GM19025 (cell line): Measurements from ENCODE around the gene COL4A1.

ENCODE experiments used
- ATAC-seq: cut with Tn5 transposase; IDR thresholded peaks from one replicate; pipeline ENCODE4 v1.9.1; 2021; ENCODE audit warnings: mild to moderate bottlenecking, low read depth, moderate library complexity; ENCODE audit not compliant: unreplicated experiment

The COL4A1 gene

GRCh38 chr13:110179857-110180147 is 127.2 kb downstream of the COL4A1 start:
- no peak for ATAC-seq

- ATAC-seq = no peak
Observed at GRCh38 chr13:110179116-110179856, 127.7 kb downstream of the COL4A1 start.

GRCh38 chr13:110177790-110178189 is 129.2 kb downstream of the COL4A1 start:
- no peak for ATAC-seq

GRCh38 chr13:110176431-110176830 is 130.5 kb downstream of the COL4A1 start:
- ATAC-seq = no peak

DNA sequence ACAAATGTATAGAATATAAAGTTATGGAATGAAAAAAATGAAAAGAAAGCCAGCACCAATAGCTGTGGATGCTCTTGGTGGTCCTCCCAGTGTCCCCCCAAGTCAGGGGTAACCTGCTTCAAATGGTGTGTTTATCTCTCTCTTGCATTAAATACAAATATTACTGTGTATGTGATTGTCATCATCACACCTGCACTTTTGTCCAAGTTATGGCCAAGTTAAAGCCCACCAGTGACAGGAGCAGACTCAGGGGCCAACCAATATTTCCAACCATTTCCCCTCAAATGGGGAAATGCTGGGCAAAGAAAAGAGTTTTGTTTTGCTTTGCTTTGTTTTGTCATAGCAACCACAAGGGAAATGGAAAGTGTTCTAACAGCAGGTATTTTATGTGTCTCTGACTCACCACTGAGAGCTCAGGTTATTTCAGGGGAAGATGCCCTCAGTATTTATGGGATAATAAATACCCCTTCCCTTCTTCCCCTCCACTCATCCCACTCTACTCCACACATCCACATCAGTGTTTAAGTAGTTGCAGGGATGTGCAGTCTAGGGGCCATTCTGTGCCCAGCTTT is 133.6 kb downstream of the COL4A1 start:
- ATAC-seq = no peak

DNA sequence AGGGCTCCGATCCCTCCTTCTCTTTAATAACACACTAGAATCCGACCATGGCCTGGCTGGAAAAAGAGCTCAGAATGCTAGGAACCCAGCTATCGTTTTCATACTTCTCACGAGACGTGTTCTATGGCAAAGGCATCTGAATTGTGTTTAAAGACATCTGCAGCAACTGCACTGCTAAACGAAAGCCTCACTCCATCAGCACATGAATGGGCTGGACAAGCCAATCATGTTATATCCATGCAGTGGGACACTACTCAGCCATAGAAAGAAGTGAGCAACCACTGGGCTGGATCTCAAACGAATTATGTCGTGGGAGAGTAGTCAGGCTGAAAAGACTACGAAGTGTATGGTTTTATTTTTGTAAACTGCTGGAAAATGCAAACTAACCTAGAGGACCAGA is 136.1 kb downstream of the COL4A1 start:
- ATAC-seq = no peak

DNA sequence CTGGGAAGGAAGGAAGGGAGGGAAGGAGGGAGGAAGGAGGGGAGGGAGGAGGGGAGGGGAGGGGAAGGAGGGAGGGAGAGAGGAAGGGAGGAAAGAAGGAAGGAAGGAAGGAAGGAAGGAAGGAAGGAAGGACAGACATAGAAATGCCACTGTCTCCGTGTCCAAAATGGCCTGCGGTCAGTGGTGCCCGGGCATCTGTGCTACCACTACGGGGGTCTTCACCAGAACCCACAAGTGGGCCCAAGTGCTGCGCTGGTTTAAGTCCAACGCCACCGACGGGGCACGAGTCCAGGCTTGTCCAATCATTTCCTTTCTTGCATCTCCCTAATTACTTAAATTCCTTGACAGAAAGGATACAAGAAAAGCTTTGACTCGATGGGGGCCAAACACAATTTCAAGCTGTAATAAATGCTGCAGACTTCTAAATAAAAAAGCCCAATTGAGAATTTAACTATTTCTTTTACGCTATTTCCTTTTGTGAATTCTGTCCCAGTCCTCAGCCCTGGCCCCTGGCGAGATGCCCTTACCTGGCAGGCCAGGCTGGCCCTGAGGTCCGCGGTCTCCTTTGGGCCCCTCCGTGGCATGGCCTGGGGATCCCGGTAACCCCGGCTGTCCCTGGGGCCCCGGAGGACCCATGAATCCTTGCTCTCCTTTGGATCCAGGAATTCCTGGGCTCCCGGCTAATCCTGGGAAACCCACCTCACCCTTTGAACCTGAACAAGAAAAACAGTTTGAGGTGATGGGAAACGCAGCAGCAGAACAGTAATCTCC is 136.8 kb downstream of the COL4A1 start:
- ATAC-seq = no peak

DNA sequence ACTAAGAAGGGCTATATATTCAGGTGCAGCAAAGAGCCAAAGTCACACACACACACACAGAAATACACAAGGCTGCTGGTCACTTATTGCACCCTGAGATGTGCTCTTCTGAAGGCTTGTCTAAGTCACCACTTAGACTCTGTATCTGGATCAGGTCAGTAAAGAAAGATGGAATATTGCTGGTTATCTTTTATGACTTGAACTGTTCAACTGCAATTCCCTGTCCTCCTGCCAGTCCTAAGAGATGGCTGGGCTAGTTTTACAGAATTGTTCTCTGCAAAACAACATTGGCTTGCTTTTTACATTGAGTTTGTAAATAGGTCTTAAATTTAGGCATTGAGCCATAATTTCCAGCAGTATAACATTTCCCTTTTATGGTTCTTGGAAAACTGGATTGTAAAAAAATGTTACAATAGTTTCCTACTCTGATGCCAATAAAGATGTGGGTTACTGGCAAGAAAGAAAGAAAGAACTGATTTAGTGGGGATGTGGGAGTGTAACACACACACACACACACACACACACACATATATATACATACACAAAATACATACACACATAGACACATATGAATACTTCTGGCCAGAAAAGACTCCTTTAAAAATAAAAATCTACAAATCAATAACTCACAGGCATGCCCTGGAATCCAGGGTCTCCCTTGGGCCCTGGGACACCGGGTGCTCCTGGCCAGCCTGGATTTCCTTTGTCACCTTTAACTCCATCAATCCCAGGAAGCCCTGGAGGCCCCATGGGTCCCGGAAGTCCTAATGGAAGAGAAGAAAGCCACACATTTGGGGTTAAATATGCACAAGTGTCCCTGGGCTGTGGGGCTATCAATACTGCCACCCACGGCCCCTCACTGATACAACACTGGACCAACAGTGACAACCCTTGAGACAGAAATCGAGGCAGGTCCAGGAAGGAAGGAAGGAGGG is 137.7 kb downstream of the COL4A1 start:
- no peak for ATAC-seq

GRCh38 chr13:110166598-110166997 is 140.4 kb downstream of the COL4A1 start:
- no peak for ATAC-seq

GRCh38 chr13:110164706-110165105 is 142.3 kb downstream of the COL4A1 start:
- ATAC-seq = no peak

GRCh38 chr13:110162866-110163658 is 143.9 kb downstream of the COL4A1 start:
- no peak for ATAC-seq

- ATAC-seq = no peak
Observed at GRCh38 chr13:110162053-110162452, 144.9 kb downstream of the COL4A1 start.

- no peak for ATAC-seq
Observed at GRCh38 chr13:110161112-110161882, 145.7 kb downstream of the COL4A1 start.

DNA sequence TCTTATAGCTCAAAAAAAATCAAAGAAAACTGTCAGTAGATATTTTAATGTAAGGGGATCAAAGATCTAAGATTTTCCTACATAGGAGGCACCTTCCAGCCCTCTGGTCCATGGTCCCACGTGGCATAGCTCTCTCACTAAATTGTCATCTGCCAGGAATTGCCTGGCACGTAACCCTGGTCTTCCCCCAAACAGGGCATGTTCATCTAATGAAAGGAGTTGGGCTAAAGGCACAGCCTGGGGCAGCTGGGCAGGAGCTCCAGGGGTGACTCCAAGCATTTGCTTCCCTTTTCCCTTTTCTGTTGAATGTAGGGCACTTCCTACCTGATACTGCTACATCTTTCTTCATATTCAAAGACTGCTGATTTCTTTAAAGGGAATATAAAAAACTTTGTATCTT is 148.7 kb downstream of the COL4A1 start:
- ATAC-seq = no peak

GRCh38 chr13:110157718-110158117 is 149.2 kb downstream of the COL4A1 start:
- ATAC-seq = no peak

DNA sequence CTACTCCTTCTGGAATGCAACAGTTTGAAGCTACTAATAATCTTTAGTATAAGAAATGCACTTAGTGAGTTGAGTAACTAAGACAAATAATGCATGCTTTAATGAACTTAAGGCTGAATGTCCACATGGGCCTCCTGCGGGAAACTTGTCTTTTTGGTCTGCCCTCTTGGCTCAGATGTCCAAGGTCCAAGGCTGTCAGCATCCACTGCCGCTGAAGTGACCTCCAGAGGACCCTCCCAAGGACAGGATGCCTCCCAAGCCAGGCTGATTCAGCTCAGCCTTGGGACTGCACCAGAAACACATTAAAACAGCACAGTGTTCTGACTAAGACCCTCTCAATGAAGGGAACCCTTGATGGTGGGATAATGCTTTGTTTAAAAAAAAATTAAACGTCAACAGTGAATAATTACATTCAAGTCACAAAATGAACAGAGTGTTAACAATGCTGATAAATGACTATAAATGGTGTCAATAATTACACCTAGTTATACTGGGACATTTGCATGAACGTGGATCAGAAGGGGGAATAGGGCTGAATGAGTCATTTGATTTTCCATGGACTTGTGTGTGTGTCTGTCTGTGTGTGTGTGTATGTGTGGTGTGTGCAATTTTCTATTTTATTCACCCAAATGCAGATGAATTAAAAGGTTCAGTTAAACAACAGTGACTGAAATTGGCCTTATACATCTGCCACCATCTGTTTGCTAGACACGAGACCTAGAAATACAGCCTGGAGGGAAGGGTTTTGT is 150.5 kb downstream of the COL4A1 start:
- no peak for ATAC-seq

- no peak for ATAC-seq
Observed at GRCh38 chr13:110155072-110155471, 151.9 kb downstream of the COL4A1 start.

DNA sequence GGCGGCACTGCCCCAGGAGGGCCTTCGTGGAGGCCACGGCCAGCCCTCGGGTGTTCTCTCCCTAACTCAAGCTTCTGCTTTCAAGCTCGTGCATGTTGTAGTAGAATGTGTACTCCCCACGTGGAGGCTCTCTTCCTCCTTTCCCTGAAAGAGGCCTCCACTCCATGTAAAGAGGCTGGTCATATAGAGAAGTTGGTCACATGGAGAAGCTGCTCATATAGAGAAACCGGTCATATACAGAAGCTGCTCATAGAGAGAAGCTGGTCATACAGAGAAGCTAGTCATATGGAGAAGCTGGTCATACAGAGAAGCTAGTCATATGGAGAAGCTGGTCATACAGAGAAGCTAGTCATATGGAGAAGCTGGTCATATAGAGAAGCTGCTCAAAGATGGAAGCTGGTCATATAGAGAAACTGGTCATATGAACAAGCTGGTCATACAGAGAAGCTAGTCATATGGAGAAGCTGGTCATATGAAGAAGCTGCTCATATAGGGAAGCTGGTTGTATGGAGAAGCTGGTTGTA is 152.5 kb downstream of the COL4A1 start:
- ATAC-seq = no peak
